HK-2 (cell line): Measurements from ENCODE around the gene HGFAC.
"Not testable (repeated sequence)": the region's sequence is repeated elsewhere in the genome, so short reads cannot be mapped to it uniquely, and the experiment has no call there.

Experiments used
- DNase-seq: peaks from one replicate; pipeline ENCODE4 v3.0.0-alpha.2; 2018; ENCODE audit not compliant: unreplicated experiment

The HGFAC gene

DNA sequence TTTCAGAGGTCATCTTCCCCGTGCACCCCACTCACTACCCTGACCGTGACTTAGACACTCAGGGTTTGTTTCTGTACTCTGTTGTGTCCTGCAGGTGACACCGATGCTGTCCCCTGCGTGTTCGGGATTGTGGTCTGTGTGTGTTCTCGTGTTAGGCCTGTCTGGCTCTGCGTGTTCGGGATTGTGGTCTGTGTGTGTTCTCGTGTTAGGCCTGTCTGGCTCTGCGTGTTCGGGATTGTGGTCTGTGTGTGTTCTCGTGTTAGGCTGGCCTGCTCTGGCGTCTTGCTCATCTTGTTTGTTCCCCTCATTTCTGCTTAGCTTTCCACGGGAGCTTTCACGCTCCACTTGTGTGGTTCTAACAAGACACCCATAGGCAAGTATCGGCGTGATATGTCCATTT lies 30.6 kb upstream of the HGFAC start:
- DNase-seq: not testable (repeated sequence)

DNA sequence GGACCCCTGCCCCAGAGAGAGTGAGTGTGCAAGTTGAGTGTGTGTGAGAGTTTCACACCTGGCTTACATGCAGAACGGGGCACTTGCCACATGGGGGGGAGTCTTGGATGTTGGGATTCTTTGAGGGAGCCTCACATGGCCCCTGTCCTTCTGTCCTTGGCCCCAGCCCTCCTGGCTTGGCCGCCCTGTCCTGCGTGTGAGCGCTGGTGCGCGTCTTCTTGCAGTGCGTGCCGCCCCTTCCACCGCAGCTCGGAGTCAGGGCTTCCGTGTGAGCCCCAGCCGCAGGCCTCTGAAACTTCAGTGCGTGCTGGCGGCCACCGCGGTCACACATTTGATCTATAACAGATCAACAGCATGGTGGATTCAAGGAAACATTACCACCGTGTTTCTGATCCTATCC lies 30.1 kb upstream of the HGFAC start:
- DNase-seq: no peak

DNA sequence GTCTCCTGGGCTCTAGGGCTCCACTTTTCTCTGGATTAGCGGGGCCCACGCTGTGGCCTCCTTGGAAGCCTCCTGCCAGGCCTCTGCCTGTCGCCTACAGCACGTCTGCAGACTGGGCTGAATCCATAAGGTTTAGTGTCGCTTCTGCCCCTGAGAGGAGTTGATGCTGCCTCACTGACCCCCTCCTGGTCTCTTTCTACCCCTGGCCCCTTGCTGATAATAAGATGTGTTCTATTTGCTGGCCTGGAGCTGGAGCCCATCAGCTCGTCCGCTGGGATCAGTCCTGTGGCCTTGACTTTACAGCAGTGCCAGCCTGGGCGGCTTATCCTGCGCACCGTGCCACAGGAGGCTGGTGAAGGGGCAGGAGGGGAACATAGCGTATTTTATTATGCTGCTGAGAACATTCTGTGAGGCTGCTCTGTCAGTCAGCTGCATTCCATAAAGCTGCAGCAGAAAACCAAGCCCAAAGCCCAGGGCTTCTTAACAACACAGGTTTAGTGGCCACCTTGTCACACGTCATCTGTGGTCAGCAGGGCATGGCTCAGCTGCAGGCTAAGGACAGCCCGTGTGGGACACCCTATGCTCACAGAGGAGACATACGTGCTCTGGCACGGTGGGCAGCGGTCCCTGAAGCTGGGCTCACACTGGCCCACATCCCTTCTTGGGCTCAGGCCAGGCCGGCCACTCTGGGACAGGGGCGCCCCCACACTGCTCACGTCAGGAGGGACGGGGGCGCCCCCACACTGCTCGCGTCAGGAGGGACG lies 29.3 kb upstream of the HGFAC start:
- DNase-seq: no peak

DNA sequence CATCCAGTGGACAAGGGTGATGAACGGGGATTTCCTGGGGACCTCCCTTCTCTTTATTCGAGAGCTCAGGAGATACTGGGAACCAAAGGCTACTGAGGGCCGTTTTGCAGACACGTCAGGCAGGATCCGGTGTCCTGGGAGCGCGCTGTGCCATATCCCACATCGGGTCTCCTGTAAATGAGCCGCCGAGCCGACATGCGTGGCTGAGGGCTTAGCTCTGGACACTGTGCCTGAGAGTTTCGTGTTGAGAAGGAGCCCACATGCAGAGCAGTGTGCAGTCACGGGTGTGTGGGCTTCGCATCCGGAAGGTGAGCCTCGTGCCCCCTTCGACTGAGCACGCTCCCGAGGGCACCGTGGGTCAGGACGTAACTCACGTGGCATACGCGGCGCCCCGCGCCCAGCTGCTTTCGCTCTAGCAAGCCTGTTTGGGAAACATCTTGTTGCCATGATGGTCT lies 28.5 kb upstream of the HGFAC start:
- no peak for DNase-seq

DNA sequence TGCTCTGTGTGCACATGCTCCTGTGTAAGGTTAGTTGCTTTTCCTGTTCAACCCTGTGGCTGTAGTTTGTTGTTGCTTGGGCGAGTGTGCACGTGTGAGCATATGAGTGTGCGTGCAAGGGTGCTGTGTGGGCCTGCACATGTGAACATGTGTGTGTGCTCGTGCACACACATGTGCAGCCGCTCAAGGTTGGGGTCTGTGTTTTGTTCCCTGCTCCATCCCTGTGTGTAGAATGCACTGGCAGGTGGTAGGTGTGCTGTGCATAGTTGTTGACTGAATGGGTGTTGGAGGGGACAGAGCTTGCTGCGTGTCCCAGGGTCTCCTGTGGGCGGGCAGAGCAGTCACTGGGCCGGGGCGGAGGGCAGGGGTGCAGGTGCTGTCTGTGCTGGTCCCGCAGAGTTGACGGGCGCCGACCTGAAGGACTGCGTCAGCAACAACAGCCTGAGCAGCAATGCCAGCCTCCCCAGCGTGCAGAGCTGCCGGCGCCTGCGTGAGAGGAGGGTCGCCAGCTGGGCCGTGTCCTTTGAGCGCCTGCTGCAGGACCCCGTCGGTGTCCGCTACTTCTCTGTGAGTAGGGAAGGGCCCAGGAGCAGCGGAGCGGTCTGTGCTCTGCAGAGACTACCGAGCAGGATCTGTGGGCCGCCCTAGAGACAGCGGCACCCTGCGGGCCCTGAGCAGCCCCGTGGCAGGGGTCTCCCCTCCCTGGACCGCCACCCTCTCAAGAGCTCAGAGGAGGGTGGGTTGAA lies 27.9 kb upstream of the HGFAC start:
- DNase-seq: no peak

DNA sequence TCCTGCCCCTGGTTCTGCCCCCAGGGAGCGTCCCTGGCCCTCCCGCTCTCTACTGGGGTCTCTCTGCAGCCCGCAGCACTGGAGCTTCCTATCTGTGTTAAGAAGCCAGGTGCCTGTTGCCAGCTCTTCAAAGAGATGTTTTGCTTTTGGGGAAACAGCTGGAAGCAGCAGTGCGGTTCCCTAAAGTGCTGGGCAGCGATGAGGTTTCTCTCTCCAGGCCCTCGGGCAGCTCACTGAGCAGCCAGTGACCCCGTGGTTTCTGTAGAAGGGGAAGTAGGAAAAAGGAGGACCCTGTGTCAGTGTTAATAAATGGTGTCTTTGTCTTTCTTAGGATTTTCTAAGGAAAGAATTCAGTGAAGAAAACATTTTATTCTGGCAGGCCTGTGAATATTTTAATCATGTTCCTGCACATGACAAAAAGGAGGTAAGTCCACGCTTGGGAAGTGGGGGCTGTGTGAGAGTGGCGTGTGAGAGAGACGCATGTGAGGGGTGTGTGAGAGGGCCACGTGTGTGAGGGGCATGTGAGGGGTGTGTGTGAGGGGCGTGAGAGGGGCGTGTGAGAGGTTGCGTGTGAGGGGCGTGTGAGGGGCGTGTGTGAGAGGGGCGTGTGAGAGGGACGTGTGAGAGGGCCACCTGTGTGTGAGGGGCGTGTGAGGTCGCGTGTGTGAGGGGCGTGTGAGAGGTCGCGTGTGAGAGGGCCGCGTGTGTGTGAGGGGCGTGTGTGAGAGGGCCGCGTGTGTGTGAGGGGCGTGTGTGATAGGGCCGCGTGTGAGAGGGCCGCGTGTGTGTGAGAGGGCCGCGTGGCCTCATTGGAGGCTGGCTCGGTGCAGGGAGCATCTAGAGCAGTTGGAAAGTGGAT lies 27.1 kb upstream of the HGFAC start:
- DNase-seq: no peak

DNA sequence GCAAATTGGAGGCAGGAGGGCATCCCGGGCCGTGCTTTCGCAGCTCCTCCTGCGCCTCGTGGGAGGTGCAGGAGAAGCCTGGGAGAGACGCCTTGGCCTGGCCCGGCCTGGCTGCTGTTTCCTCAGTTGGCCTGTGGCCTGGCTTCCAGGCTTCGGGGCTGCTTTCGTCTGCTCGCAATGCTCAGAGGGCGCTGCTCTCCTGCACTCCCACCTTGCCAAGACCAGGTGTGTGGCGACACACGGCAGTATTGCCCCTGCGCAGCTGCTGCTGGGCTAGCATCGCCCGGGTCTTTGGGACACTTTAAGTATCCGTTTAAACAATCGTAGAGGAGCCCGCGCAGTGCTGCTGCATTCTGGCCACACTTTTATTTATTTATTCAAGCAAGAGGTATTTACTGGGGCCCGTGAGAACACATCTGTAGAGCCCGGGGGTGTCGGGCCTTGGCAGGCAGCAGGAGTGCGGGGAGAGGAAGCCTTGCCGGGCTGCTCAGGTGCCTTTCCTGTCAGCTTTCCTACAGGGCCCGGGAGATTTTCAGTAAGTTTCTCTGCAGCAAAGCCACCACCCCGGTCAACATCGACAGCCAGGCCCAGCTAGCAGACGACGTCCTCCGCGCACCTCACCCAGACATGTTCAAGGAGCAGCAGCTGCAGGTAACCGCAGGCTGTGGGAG lies 26.2 kb upstream of the HGFAC start:
- no peak for DNase-seq

DNA sequence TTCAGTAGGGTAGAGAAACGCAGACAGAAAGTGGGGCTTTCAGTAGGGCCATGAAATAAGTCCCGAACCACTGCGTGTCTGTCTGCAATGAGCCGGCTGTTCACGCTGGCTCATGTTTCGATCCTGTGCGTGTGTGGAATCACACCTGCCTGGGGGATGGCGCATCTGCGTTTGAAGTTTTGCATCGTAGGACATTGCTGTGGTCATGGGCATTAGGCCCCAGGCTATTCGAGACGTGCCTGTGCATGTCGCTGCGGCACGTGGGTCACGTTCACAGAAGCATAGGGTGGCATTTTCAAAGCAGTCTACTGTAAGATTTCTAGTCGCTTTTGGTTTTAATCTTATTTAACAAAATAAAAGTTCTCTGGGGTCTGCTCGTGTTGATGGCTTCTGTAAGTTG lies 25.5 kb upstream of the HGFAC start:
- no peak for DNase-seq

DNA sequence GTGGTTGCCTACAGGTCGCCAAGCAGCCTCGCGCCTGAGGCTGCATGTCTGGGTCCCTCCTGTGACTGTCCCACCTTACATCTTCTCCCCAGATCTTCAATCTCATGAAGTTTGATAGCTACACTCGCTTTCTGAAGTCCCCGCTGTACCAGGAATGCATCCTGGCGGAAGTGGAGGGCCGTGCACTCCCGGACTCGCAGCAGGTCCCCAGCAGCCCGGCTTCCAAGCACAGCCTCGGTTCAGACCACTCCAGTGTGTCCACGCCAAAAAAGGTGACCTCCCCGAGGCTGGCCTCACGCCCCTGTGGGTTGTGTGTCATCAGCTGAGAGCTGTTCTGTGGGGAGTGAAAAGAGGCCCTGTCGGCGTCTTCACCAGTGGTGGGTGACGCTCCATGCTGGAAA lies 24.9 kb upstream of the HGFAC start:
- DNase-seq: no peak

DNA sequence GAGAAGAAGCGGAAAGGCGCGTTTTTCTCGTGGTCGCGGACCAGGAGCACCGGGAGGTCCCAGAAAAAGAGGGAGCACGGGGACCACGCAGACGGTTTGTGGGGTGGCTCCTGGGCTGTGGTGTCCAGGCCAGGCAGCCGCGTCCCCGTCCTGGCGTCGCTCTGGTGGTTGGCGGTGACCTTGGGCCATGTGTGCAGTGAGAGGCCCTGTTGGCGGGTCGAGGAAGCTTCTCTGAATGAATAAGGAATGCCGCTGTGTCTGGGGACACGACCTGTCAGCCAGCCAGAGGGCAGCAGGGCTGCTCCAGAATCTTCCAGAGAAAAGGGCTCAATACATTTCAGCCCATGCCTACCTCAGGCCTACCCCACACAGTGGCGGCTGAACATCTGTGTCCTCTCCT lies 24.3 kb upstream of the HGFAC start:
- DNase-seq: no peak

DNA sequence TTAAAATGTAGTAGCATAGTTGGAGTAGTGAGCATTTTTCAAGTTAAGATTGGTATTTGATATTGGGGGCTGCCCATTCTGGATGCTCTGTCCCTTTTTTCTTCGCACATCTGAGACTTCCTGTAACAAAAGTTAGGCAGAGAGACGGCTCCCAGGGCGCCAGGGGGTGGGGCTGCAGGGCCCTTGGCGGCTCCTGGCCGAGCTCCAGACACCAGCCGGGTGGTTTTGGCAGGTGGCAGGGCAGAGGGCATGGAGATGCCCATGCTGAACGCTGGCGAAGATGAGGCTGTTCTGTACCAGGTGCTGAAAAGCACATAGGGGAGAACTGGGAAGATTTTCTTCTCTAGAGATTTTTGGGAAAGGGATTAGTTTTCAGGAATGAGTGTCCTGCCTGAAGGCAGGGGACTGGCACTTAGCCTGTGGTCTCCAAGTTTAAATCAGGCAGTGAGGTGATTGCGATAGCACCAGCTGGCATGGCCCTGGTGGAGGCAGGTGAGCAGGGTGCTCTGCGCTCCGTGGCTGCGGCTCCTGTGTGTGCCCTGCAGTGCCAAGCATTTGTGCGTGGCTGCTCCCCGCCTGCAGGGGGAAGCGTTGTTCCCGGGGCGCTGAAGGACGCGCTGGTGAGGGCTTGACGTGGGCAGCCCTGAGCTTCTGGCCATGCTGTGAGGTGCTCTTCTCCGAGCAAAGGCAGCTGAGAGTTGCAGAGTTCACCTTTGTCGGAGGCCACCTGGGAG lies 23.6 kb upstream of the HGFAC start:
- no peak for DNase-seq

DNA sequence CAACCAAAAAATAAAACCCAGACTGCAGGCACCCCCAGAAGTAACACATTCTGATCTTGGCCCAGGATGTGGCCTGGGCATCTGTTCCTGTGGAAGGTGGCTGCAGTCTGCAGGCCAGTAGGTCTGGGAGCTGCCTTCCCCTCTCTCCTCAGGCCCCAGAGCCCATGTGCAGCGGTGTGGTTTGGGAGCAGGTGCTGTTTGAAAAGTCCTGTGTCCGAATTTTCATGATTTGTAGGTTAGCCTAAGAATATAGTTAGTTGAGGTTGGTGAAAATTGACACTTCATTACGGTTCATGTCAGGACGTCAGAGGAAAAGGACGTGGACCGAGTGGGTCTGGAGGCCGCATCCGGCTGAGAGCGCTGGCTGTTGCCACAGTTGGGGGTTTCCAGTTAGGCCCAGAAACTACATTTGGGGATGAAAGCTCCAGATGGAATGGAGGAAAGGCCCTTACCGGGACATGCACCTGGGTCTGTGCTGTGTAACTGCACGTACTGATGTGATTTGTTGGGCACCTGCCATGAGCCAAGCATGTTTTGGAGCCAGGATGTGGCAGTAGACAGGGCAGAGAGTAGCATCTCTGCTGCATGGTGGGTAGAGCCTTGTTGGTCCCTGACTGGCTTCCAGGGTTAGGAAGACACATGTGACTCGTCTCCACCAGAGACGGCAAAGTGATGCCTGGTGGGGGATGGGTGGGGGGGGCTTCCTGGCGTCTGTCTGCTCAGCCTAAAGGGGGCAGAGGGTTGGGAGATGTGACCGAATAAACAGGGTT lies 21.7 kb upstream of the HGFAC start:
- DNase-seq: no peak

DNA sequence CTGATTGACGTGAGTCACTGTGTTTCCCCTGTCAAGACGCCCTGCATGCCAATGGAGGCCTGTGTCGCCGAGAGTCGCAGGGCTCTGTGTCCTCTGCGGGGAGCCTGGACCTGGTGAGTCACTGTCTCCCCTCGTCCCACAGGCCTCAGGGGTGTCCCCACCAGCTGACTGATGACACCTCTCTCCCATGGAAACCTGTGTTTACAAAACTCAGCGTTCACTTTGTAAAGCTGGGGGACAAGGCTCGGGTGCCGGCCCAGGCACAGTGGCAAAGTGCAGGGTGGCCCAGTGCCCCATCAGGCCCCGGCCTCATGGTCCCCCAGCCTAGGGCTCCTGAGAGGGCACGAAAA lies 21.2 kb upstream of the HGFAC start:
- no peak for DNase-seq

DNA sequence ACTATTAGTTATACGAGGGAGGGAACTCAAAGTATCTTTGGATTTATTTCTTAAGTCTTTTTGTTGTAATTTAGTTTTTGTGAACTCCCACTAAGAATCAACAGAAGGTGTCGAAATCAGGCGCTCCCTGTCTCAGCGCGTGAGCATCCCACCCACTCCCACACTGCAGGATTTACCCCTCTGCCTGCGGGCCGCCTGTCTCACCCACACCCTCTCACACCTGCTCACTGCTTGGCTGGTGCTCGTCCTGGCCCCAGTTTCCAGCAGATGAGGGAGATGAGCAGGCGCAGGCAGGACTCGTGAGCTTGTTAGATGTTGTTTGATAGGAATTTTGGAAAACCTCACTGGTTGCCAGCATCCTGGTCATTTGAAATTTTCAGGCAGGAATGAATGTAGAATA lies 20.8 kb upstream of the HGFAC start:
- DNase-seq: no peak

DNA sequence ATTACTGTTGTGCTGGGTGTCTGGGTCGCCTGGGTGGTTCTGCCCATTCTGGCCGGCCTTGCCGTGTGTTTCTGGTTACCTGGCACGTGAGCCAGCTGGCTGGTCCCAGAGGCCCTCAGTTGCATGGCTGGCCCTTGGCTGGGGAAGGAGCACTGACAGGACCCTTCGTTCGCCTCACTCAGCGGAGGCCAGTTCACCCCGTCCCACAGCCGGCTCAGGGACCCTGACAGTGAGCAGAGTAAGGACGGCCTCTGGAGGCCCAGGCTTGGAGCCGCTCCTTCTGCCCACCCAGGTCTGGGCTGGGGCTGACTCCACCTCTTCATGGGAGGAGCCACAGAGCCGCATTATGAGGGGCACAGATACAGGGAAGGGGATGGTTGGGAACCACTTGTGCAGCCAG lies 20.3 kb upstream of the HGFAC start:
- DNase-seq: no peak

DNA sequence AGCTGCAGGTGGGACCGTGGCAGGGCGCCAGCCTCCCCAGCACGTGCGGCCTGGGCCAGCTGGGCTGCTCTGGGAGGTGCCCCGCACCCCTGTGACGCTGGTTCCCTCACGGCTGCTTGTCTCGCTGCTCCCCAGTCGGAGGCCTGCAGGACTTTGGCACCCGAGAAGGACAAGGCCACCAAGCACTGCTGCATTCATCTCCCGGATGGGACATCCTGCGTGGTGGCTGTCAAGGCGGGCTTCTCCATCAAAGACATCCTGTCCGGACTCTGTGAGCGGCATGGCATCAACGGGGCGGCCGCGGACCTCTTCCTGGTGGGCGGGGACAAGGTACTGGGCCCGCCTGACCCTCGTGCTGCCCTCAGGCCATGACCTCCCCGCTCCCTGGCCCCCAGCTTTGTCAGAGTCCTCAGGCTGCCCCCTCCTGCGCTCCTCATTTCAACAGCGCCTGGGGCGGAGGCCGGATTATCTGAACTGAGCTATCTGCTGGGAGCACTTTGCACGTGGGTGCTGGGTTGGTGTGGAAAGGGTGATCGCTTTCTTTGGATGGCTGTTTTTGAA lies 19.4 kb upstream of the HGFAC start:
- no peak for DNase-seq

DNA sequence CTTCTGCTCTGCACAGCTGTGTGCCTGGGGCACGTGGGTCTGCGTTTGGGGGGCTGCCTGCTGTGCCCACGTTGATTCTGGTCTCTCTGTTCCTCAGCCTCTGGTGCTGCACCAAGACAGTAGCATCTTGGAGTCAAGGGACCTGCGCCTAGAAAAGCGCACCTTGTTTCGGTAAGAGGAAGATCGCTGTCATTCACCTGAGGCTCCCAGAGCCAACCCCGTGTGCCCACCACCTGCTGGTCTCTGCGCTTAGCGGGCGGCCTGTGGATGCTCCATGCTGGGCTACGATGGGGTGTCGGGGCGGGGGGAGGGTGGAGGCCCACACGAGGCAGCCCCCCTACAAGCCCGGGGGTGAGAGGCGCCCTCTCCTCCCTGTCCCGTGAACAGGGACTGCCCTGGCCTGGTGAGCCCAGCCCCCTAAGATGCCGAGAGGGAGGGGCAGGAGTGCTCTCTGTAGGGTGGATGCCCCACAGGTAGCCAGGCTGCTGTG lies 18.9 kb upstream of the HGFAC start:
- no peak for DNase-seq

DNA sequence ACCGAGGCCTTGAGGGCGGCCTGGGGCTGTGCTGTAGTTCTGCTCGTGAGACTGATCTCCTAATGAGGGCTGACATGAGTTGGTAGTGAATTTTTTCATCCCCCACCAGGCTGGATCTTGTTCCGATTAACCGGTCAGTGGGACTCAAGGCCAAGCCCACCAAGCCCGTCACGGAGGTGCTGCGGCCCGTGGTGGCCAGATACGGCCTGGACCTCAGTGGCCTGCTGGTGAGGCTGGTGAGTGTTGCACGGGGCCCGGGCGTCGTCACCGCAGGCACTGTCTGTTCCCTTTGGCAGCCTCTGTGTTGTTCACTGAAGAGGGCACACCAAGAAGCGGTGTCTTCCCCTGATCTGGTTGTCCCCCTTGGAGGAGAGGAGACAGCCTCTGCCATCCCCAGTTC lies 18.4 kb upstream of the HGFAC start:
- no peak for DNase-seq

DNA sequence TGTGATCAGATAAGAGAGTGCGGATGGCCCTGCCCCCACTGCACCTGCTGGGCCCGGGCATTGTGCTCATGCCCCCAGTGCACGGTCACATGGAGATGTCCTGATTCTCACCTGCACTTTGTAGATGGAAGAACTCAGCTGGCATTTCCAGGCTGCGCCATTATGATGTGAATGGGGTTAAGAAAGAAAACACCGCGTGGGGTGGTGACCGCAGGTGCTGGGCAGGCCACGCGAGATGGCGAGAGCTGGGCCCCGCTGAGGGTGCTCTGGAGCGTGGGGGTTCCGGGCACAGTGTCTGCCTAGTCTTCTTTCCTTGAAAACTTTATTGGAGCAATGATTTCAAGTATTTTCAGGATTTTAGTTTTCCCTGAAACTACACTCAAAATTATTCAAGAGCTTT lies 17.8 kb upstream of the HGFAC start:
- no peak for DNase-seq

DNA sequence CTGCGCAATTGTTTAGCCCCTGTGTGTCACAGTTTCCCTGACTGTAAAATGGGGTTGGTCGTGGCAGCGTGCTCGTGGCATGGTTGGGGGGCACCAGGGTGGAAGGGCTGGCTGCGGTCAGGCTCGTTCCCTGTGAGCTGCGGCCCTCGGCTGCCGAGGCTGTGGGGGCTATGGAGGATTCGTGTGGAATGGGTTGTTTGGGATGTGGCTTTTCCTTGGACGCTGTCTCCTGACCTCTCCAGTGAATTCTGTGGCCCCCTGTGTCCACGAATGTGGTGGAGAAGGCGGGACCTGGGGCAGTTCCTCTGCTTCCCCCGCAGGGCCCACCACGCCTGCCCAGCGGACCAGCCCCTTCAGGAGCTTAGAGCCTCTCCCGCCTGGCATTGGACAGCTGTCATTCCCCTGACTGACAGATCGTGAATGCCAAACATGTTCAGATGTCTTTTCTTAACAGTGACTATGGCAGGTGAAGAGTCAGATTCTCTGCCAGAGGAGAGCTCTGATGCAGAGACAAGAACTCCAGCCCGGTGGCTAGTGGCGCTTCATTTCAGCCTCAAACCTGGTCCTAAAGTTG lies 17.2 kb upstream of the HGFAC start:
- no peak for DNase-seq
